NCI-H187 treated with DMSO at 0.1 percent for 48 hours (cell line): ENCODE measurements around the gene VCP.
"Not testable (repeated sequence)": the region's sequence is repeated elsewhere in the genome, so short reads cannot be mapped to it uniquely, and the experiment has no call there.

Source experiments
- DNase-seq: peaks from one replicate; lab custom pipeline; 2025; lab: John Stamatoyannopoulos, UW

VCP gene

DNA sequence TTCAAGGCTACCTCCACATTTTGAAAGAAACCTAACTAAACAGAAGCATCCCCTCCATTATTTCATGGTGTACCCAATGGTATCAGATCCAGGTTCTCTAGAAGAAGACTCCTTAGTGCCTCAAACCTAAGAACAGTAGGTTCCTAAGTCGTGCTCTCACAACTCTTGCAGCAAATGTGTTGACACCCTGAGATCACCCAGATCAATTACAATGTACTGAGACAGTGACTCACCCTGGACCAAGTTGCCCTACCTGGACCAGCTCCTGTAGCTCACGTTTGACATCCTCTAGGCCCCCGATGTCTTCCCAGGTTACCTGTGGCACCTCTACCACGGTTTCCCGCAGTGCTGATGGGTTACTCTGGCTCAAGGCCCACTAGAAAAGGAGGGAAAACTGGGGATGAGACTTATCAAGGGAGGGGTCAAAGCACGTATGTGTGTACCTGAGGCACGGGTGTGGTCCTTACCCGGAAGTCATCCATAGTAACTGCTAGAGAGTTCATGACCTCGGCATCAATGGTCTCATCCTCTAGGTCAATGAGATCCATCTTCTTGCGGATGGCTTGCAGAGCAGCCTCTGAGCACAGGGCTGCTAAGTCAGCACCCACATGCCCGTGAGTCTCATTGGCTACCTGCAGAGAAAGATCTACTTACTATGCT, 11.7 kb downstream of the VCP start:
- DNase-seq = no peak

DNA sequence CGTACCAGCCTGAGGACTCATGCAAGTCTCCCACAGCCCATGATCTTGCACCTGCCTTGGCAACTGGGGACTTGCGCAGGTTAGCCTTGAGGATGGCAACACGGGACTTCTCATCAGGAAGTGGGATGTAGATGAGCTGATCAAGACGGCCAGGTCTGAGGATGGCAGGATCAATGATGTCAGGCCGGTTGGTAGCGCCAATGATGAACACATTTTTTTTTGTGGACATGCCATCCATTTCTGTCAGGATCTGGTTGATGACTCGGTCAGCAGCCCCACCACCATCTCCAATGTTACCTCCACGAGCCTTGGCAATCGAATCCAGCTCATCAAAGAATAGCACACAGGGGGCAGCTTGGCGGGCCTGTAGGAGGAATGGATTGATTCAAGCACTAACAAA, 13.0 kb downstream of the VCP start:
- no peak for DNase-seq

DNA sequence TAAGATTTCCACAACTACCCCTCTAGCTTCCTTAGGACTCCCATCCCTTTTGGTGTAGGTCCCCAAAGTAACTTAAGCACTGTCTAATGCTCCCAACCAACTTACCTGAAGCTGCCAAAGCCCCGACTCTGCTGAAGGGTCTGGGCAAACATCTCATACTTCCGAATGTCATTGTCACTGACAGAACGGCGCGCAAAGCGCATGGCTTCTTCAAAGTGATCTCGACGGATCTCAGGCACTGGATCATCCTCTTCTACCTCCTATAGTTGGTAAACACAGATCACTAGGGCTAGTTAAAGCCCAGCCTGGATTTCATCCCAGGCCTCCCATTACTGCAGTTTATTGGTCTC, 15.2 kb downstream of the VCP start:
- DNase-seq = no peak

DNA sequence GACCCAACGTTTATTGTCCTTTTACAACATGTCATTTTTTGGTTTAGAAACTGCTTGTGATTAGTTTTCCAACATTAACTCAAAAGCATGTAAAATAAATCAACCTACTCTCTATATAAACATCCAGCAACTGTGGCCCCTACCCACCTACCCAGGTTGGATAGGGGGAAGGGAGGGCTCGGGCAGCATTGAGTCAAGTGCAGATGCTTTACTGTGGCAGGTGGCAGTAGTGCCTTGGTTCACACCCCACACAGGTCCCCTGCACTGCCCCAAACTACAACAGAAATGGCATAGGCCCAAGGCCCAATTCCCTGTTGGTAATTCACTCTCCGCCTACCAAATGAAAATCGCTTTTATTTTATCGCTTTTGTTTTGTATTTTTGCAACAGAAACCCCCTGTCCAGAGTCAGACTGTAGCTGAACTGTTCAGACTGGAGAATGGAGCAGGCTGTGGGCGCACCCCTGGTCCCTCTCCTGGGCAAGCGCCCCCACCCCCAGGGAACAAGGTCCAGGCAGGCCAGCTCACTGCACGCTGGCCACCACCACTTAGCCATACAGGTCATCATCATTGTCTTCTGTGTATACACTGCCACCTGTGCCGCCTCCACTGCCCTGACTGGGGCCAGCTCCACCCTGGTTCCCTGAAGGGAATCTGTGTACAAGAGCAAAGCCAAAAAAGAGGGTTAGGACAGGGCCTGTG, 15.7 kb downstream of the VCP start:
- DNase-seq = no peak

DNA sequence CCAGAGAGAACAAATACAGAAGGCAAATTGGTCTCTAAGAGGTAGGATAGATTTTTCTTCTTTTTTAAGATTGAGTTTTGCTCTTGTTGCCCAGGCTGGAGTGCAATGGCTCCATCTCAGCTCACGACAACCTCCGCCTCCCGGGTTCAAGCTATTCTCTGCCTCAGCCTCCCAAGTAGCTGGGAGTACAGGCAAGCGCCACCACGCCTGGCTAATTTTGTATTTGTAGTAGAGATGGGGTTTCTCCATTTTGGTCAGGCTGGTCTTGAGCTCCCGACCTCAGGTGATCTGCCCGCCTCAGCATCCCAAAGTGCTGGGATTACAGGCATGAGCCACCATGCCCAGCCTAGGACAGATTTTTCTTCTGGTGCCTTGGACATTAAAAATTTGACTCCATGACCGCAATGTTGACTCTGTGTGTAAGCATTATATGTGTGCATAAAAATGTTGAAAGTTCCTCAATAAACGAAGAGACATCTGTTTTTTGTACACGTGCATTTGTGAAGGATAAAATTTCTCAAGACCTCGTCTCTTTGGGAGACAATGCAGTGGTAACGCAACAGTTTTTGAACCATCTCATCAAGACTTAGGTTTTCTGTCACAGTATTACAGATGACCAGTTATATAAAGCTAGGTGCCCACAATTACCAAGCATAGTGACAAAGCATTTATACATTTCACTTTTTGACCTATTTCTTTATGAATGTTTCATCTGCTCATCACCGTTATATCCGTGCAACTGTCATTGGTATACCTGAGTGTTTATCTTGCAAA, 17.4 kb downstream of the VCP start:
- no peak for DNase-seq

DNA sequence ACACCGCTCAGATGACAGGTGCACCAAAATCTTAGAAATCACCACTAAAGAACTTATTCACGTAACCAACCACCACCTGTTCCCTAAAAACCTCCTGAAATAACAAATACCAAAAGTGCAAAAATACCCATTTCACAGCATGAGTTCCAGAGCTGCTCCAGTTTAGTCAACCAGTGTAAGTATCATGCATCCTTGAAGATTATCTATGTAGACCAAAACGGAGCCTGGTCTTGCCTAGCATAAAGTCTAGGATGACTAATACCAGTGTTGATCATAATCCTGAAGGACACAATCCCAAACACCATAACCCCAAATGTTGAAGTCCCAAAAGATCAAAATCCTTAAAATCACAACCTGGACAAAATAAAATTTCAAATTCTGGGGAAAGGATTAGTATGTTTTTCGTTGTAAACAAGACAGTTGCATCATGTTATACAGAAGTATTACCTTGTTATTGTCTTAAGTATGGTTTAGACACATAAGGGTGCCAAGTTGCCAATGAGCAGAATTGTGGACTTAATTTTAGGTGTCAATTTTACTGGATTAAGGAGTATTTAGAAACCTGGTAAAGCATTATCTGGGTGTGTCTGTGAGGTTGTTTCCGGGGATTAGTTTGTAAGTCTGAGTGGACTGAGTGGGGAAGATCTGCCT, 18.1 kb downstream of the VCP start:
- DNase-seq = no peak

DNA sequence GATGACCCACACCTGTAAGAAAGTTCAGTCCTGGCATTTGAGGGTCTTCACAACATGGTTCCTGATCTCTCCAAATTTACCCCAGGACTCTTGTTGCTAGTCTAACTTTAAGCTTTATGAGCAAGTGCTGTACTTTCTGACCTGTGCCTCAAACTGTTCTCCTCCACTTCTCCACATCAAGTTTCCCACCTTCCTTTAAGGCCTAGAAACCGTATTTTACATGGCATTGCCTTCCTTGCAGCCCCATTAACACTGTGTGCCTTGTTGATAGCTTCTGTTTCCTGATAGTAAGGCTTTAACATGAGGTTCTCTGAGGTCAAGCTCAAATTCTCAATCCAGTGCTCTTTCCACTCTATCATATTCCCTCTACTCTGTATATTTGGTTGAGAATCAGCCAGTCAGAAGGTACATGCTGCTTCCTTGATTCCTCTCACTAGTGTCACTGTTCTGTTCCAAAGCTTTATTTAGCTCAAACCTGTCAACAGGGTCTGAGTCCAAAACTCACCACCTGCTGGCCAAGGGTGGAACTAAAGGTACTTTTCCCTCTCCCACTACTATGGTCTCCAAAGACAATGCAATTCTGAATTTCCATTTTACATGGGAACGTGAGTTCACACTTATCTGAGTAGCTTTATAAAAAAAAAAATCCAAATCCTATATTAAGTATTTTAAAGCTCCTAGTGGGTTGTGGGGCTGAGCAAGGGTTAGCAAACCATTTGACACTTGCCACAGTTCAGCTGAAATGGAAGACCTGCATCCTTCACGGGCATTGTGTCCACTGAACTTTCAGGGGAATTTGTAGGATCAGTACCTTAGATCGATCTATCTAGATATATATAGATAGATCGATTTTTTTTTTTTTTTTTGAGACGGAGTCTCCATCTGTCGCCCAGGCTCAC, 21.1 kb downstream of the VCP start:
- no peak for DNase-seq

DNA sequence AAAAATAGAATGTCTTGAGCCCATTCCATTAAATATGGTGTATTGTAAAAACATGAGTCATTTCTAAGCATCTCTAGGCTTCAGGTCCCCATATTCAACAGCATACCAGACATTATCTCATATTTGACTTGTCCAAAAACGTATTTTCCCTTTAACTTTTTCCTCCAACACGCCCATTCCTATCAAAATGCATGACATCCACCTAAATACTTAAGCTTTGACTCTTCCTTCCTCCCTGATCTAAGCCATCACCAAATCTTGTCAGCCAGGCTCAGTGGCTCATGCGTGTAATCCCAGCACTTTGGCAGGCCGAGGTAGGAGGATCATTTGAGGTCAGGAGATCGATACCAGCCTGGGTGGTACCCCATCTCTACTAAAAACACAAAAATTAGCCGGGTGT, 23.9 kb downstream of the VCP start:
- no peak for DNase-seq

DNA sequence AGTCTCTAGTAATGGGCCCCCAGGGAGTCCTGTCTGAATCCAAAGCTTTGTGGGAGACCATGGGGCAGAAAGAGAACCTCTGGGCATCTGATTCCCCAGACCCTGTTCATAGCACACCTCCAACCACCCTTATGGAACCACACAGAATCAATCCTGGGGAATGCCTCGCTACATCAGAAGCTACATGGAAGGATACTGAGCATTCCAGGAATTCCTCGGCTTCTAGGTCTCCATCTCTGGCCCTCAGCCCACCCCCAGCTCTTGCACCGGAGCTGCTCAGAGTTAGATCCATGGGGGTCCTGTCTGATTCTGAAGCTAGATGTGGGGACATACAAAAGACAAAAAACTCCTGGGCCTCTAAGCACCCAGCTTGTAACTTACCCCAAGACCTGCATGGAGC, 28.4 kb downstream of the VCP start:
- no peak for DNase-seq

DNA sequence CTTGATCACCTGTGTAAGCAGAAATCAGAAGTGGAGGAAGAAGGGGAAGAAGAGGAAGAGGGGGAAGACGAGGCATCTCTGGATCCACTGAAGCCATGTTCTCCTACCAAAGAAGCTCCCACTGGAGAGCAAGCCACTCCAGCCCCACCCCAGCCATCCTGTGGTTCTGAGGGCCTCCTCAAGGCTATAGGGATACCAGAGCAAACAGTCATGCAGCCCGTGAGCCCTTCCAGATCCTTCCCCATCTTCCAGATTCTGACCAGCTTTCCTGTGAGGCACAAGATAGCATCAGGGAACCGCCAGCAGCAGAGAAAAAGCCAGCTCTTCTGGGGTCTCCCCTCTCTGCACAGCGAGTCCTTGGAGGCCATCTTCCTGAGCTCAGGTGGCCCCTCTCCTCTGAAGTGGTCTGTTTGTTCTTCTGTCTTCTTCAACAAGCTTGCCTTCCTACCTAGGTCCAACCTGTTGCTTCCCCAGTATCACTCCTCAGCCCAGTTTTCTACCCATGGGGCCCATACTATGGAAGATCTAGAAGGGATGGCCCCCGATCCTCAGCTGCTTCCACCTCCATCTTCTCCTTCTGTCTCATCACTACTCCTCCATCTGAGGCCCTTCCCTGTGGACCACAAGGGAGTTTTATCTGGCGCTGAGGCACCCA, 29.4 kb downstream of the VCP start:
- no peak for DNase-seq

DNA sequence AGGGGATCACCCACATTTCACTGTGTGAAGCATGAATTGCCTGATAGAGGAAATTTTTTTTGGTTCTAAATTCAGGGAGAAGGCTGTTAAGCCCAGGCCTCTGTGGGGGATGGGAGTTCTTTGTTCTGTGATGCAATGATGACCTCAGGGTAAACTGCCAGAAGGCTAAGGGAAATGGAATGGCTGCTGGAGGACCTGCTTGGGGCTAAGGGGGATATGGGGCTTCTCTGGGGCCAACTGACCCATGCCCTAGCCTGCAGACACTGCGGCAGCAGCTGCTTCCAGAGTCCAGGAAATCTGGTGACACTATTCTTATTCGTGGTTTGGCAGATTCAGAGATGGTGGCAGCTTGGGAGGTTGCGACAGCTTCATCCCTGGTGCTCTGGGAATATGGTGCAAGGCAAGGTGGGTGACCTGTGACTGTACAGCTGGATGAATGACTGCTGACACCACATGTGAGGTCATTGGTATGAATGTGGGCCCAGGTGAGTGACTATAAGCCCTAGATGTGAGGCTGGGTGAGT, 30.3 kb downstream of the VCP start:
- DNase-seq = no peak

DNA sequence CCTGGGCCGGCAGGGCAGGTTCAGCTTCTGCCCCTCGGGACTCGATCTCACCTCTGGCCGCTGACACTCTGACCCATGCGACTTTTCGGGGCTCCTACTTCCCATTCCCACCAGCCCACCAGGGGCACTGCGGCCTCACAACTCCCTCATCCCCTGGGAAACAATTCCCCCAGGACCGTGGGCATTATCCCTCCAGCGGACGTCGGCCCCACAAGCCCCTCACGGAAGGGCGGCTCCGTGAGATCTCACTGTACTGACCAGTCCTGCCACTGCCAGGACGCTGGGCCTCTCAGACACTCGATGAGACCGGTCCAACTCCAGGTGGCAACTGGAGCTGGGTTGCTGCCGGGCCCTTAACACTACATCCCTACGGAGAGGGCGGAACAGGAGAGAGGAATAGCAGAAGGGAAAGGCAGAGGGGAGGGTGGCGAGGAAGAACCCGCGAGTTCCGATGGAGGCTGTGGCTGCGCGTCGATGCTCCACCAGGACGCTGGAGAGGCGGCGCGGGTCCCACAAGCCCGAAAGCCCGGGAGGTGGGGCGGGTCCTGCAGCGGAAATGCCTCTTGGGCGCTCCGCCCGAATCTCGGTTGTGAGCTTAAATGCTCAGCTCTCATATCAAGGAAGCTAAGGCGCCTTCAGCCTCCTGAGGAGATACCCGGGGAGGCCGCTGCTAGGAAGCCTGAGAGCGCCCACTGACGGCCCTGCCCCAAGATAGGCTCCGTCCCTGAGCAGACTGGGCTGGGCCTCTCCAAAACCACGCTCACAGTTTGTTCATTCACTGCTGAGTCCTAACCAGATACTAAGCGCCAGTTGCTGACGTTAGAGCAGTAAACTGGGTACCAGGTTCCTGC, 36.3 kb downstream of the VCP start:
- no peak for DNase-seq

DNA sequence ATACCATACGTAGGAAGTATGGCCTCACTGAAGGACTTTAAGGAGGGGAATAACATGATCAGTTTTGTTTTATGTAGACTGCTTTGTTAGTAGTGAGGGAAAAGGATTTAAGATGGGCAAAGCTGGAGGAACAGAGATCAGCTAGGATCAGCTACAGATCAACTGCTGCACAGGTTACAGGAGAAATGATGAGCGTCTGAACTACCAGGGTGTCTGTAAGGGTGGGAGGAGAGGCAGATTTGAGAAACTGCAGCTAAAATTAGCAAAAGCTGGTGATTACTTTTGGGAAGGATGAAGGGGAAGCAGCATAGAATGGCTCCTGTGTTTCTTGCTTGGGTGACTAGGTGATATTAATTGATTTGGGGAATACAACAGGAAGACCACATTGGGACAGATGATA, 39.3 kb downstream of the VCP start:
- DNase-seq = no peak

DNA sequence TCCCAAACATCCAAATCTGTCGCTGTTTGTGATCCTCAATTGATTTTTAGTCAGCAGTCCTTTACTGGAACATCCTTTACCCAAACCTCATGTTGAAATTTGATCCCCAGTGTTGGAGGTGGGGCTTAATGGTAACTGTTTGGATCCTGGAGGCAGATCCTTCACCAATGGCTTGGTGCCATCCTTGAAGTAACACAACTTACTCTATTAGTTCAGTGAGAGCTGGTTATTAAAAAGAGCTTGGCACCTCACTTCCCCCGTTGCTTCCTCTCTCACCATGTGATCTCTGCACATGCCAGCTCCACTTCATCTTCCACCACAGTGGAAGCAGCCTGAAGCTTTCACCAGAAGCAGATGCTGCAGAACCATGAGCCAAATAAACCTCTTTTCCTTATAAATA, 42.6 kb downstream of the VCP start:
- DNase-seq = no peak

DNA sequence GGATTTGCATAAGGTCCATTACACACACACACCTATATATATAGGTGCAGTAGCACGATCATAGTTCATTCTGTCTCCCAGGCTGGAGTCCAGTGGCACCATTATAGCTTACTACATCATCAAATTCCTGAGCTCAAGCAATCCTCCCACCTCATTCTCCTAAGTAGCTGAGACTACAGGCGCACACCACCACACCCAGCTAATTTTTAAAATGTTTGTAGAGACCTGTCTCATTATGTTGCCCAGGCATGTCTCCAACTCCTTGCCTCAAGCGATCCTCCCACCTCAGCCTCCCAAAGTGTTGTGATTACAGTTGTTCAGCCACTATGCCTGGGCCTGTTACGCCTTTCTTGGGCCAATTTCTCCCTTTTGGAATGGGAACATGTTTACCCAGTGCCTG, 43.2 kb downstream of the VCP start:
- DNase-seq = no peak

DNA sequence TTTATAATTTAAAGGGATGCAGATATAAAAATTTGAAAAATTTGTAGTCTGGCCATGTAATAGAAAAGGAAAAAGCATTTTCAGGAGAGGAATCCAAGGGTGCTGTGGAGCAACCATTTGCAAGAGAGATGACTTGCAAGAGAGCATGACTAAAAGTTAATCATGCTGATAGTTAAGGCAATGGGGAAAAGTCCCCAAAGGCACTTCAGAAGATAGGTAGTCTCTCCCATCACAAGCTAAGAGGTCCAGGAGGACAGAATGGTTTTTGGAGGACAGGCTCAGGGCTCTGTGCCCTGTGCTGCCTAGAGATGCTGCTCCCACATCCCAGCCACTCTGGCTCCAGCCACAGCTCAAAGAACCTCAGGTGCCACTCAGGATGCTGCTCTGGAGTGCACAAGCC, 44.1 kb downstream of the VCP start:
- DNase-seq = no peak

DNA sequence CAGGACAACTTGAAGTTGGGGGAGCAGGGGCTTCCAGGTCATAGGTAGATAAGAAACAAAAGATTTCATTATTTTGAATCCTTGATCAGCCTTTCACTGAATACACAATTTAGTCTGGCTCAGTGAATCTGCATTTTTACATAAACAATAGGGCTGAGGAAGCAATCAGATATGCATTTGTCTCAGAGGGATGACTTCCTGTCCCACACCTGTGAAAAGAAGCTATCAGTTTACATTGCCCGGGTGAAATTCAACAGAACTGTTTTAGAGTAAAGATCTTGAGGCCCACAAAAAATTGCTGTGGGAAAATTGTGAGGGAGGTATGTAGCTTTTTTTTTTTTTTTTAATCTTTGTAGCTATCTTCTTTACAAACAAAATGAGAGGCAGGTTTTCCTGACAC, 44.6 kb downstream of the VCP start:
- DNase-seq = no peak

DNA sequence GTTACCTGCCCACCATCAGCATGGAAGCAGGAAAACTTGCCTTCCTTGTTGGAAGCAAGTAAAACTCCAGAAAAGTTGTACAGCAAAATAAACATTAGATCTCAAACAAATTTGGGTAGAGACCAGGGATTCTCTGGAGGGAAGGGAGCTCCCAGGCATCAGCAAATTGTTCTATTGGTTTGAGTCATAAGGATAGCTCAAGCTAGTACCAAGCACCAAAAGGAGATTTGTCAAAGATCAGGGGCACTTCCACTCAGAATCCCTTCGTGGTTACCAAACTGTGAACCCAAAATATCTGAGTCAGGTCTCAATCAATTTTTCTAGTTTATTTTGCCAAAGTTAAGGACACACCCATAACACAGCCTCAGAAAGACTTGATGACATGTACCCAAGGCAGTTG, 45.1 kb downstream of the VCP start:
- DNase-seq = no peak

DNA sequence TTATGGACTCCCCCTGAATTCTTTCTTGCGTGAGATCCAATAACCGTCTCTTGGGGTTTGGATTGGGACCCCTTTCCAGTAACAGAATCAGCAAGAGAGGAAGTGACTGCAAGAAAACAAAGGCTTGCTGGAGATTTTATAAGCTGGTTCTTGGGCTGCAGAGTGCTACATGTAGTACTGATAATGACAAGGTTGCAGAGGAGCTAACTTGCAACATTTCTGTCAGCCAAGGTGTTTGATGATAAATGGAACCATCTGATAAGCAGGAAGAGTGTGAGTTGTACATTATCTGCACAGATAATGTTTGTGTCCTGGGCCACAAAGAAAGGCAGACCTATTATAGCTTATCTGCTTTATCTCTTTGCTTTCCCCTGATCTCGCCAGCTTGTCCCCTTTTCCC, 45.8 kb downstream of the VCP start:
- no peak for DNase-seq

DNA sequence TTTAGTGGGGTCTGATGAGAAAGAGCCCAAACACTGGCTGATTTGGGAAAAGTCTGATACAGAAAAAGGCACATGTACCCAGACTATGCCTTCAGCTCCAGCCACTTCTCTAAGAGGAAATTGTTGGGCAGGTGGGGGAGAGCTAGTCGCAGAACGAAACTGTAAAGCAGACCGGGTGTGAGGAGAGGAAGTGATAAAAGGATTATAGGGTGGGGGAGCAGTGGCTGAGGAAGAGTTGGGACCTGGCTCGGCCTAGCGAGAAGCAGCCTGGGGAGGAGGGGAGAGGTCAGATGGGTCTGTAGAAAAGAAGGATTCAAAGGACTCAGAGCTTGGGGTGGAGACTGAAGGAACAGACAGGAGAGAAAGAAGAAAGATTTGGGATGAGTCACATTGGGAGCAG, 49.0 kb downstream of the VCP start:
- DNase-seq = not testable (repeated sequence)
